GM23248 (cell line): ENCODE data around the gene DPYD. TPM values are rescaled to one million over a fixed set of nuclear protein-coding genes. Genes with fewer than 3 reads are reported as not detected.

Experiments
- DNase-seq: peaks from one replicate; pipeline ENCODE4 v3.0.0-alpha.2; 2015
- H2AFZ ChIP-seq: fragments of 200-600 bp; sonication (generic); 2 replicates; pipeline ENCODE4 v1.6.1; 2016; ENCODE audit warnings: antibody characterized with exemption
- H3F3A ChIP-seq: fragments of 200-600 bp; sonication (generic); 2 replicates; pipeline ENCODE4 v1.6.1; 2016; ENCODE audit warnings: mild to moderate bottlenecking, antibody characterized with exemption, mixed run types; ENCODE audit not compliant: insufficient read depth
- H3K27ac ChIP-seq: fragments of 200-600 bp; sonication (generic); 2 replicates; pipeline ENCODE4 v1.5.1; 2016; ENCODE audit warnings: mild to moderate bottlenecking
- H3K27me3 ChIP-seq: fragments of 200-600 bp; sonication (generic); replicated peaks from 2 replicates; pipeline ENCODE4 v1.6.1; 2016; ENCODE audit warnings: mild to moderate bottlenecking; ENCODE audit not compliant: insufficient read depth
- H3K36me3 ChIP-seq: fragments of 200-600 bp; sonication (generic); 2 replicates; pipeline ENCODE4 v1.6.1; 2016; ENCODE audit warnings: low read depth, mild to moderate bottlenecking
- H3K4me1 ChIP-seq: fragments of 200-600 bp; sonication (generic); 2 replicates; pipeline ENCODE4 v1.6.1; 2016; ENCODE audit warnings: mild to moderate bottlenecking; ENCODE audit not compliant: insufficient read depth
- H3K4me2 ChIP-seq: fragments of 200-600 bp; sonication (generic); one replicate; pipeline ENCODE4 v1.6.1; 2016; ENCODE audit warnings: mild to moderate bottlenecking; ENCODE audit not compliant: unreplicated experiment
- H3K4me3 ChIP-seq: fragments of 200-600 bp; sonication (generic); 2 replicates; pipeline ENCODE4 v1.5.1; 2016; ENCODE audit warnings: mild to moderate bottlenecking
- H3K79me2 ChIP-seq: fragments of 200-600 bp; sonication (generic); 2 replicates; pipeline ENCODE4 v1.6.1; 2016; ENCODE audit warnings: mild to moderate bottlenecking; ENCODE audit not compliant: insufficient read depth
- H3K9ac ChIP-seq: fragments of 200-600 bp; sonication (generic); 2 replicates; pipeline ENCODE4 v1.6.1; 2016; ENCODE audit warnings: mild to moderate bottlenecking
- H3K9me2 ChIP-seq: fragments of 200-600 bp; sonication (generic); 2 replicates; pipeline ENCODE4 v1.6.1; 2016; ENCODE audit warnings: mixed run types, mild to moderate bottlenecking, moderate library complexity; ENCODE audit not compliant: insufficient read depth
- H3K9me3 ChIP-seq: fragments of 200-600 bp; sonication (generic); one replicate; pipeline ENCODE4 v1.6.1; 2017; ENCODE audit warnings: low read depth
- H4K20me1 ChIP-seq: fragments of 200-600 bp; sonication (generic); 2 replicates; pipeline ENCODE4 v1.6.0; 2016; ENCODE audit not compliant: insufficient read depth
- EZH2 ChIP-seq: fragments of 200-600 bp; sonication (generic); IDR thresholded peaks from 2 replicates; pipeline ENCODE4 v1.6.1; 2018; ENCODE audit warnings: antibody characterized with exemption, mild to moderate bottlenecking; ENCODE audit not compliant: insufficient read depth, poor library complexity, severe bottlenecking
- EZH2phosphoT487 ChIP-seq: fragments of 200-600 bp; sonication (generic); IDR thresholded peaks from 2 replicates; pipeline ENCODE4 v1.6.1; 2018; ENCODE audit warnings: antibody characterized with exemption, moderate library complexity, mild to moderate bottlenecking, low read depth; ENCODE audit not compliant: insufficient read depth
- WGBS, 2 experiments: methylation state at CpG; one replicate each; pipeline ENCODE4 v1.1.6; 2015 to 2017; ENCODE audit warnings: low lambda C conversion rate in 2 of 2, low coverage in 1 of 2; ENCODE audit errors: missing lambda C conversion rate in 2 of 2; 5-methylcytosine and 5-hydroxymethylcytosine counted together
- in situ Hi-C: fragments of 300-500 bp; cut with MboI; formaldehyde crosslinking; loops from 2 replicates; pipeline ENCODE4 v1.15.0; 2020
- polyA plus RNA-seq: library from polyadenylated mRNA; unstranded; fragments of >200 nt; fragmentation: Nextera tagmentation; extraction: Ambion mirVana; gene quantifications from 2 replicates; pipeline ENCODE4 v1.2.1, GENCODE V29; 2016
- total RNA-seq: library from RNA; depleted of rRNA; stranded (reverse); fragments of >200 nt; shearing (Covaris generic); gene quantifications from 2 replicates; pipeline ENCODE4 v1.2.3, GENCODE V29; 2014

The DPYD gene
- total and polyA plus RNA-seq, 2 experiments from 2014 or later: 38.4 to 70.7 TPM

- H3K79me2 ChIP-seq: no peaks in the 10 kb centered on the region
- H3K27ac ChIP-seq: no peak overlapping the region
- 48% methylated on average over 1 of the region's 1 CpG for WGBS, 2 experiments
- no peak overlapping the region for H2AFZ ChIP-seq
- H3F3A ChIP-seq: no peaks in the 10 kb centered on the region
- no peaks in the 10 kb centered on the region for H3K9me2 ChIP-seq
- no peaks in the 10 kb centered on the region for H3K4me1 ChIP-seq
- H4K20me1 ChIP-seq: no peaks in the 10 kb centered on the region
- no peak for DNase-seq
- no peak for TF ChIP-seq EZH2
- no peak for TF ChIP-seq EZH2phosphoT487
- no peak overlapping the region for H3K9ac ChIP-seq
- H3K9me3 ChIP-seq: no peaks in the 10 kb centered on the region
- H3K27me3 ChIP-seq: no peaks in the 10 kb centered on the region
- peaks cover 3% of the 10 kb centered on the region; the same call in 1 of the 2 replicates for H3K36me3 ChIP-seq
- H3K4me2 ChIP-seq: no peak overlapping the region
- in situ Hi-C loops: no loop called here
- H3K4me3 ChIP-seq: no peak overlapping the region
Measured at GRCh38 chr1:97157991-97158390, 762.8 kb downstream of the DPYD start.

GRCh38 chr1:97151651-97152050 lies 769.2 kb downstream of the DPYD start:
- Histone ChIP-seq H3F3A (peaks cover under 1% of the 10 kb centered on the region; the same call in 1 of the 2 replicates), H3K4me2 (no peak overlapping the region), H3K9ac (no peak overlapping the region), H3K27me3 (no peaks in the 10 kb centered on the region), H3K36me3 (peaks cover 3% of the 10 kb centered on the region; the same call in 1 of the 2 replicates), H3K9me2 (no peaks in the 10 kb centered on the region), H3K9me3 (no peaks in the 10 kb centered on the region), H3K4me1 (no peaks in the 10 kb centered on the region), H3K27ac (no peak overlapping the region), H3K79me2 (no peaks in the 10 kb centered on the region), H3K4me3 (no peak overlapping the region), H4K20me1 (no peaks in the 10 kb centered on the region), H2AFZ (no peak overlapping the region)
- DNase-seq: no peak
- TF ChIP-seq EZH2phosphoT487: no peak
- no peak for TF ChIP-seq EZH2
- in situ Hi-C loops: no loop called here

- Histone ChIP-seq H3K4me3 (no peak overlapping the region), H3F3A (peaks cover 31% of the 10 kb centered on the region), H2AFZ (no peak overlapping the region), H3K27me3 (no peaks in the 10 kb centered on the region), H4K20me1 (no peaks in the 10 kb centered on the region), H3K9me3 (no peaks in the 10 kb centered on the region), H3K27ac (peak overlapping the region; percentile 59), H3K36me3 (no peaks in the 10 kb centered on the region), H3K4me2 (peak overlapping the region; percentile 62), H3K4me1 (peaks cover 31% of the 10 kb centered on the region), H3K9me2 (no peaks in the 10 kb centered on the region), H3K79me2 (no peaks in the 10 kb centered on the region), H3K9ac (no peak overlapping the region)
- WGBS, 2 experiments: 16 to 20% methylated on average over 6 of the region's 6 CpGs
- in situ Hi-C loops: no loop called here
- DNase-seq: peak; percentile 68
- TF ChIP-seq EZH2 (no peak), EZH2phosphoT487 (no peak)
Measured at GRCh38 chr1:97145321-97145956, 775.4 kb downstream of the DPYD start.

- Histone ChIP-seq H3K79me2 (no peaks in the 10 kb centered on the region), H3K4me2 (peak overlapping the region; percentile 62), H3K27ac (peak overlapping the region; percentile 59), H3K9ac (no peak overlapping the region), H3K4me3 (no peak overlapping the region), H3K36me3 (no peaks in the 10 kb centered on the region), H3K4me1 (peaks cover 34% of the 10 kb centered on the region), H3F3A (peaks cover 33% of the 10 kb centered on the region), H2AFZ (no peak overlapping the region), H3K27me3 (no peaks in the 10 kb centered on the region), H4K20me1 (no peaks in the 10 kb centered on the region), H3K9me2 (no peaks in the 10 kb centered on the region), H3K9me3 (no peaks in the 10 kb centered on the region)
- DNase-seq: peak; percentile 85
- in situ Hi-C loops: no loop called here
- TF ChIP-seq EZH2phosphoT487 (no peak), EZH2 (no peak)
Measured at GRCh38 chr1:97144527-97144926, 776.3 kb downstream of the DPYD start.
